A673 (cell line): ENCODE measurements around the gene NQO1. TPM values are rescaled to one million over a fixed set of nuclear protein-coding genes. Genes with fewer than 3 reads are reported as not detected.

Experiments used
- BruUV-seq: library from RNA; stranded (reverse); fragments of 400-500 nt; replicated peaks from 2 replicates; lab custom pipeline; 2021; lab: Mats Ljungman, UMichigan
- CTCF ChIA-PET: fragments of 300-600 bp; sonication (Branson Sonifier 250); formaldehyde crosslinking; loops from one replicate; lab custom pipeline; 2022; ENCODE audit warnings: antibody characterized with exemption; lab: Charles Lee
- POLR2A ChIA-PET: fragments of 300-600 bp; sonication (Branson Sonifier 250); formaldehyde crosslinking; loops from one replicate; lab custom pipeline; 2022; ENCODE audit warnings: antibody characterized with exemption; ENCODE audit not compliant: low non-redundant PET; lab: Charles Lee
- DNase-seq: peaks from one replicate; pipeline ENCODE4 v3.0.0-alpha.2; 2015; ENCODE audit warnings: low spot score
- H3K27ac ChIP-seq: fragments of 200-600 bp; sonication (generic); 2 replicates; pipeline ENCODE4 v1.5.1; 2016; ENCODE audit warnings: mixed run types, low read depth, mild to moderate bottlenecking, mixed read lengths, antibody characterized with exemption, low read length; ENCODE audit not compliant: poor library complexity, severe bottlenecking
- H3K27me3 ChIP-seq: fragments of 200-600 bp; sonication (generic); replicated peaks from 2 replicates; pipeline ENCODE4 v1.6.1; 2017; ENCODE audit warnings: mixed run types, low read depth, mild to moderate bottlenecking, mixed read lengths, antibody characterized with exemption, low read length; ENCODE audit not compliant: insufficient read depth, poor library complexity
- H3K36me3 ChIP-seq: fragments of 200-600 bp; sonication (generic); 2 replicates; pipeline ENCODE4 v1.6.1; 2016; ENCODE audit warnings: mixed run types, mild to moderate bottlenecking, mixed read lengths, antibody characterized with exemption, low read length; ENCODE audit not compliant: insufficient read depth, poor library complexity, severe bottlenecking
- H3K4me1 ChIP-seq: fragments of 200-600 bp; sonication (generic); 2 replicates; pipeline ENCODE4 v1.6.1; 2017; ENCODE audit warnings: mixed run types, mild to moderate bottlenecking, mixed read lengths, antibody characterized with exemption, low read length; ENCODE audit not compliant: insufficient read depth, poor library complexity, severe bottlenecking
- H3K4me3 ChIP-seq: fragments of 200-600 bp; sonication (generic); 2 replicates; pipeline ENCODE4 v1.5.1; 2016; ENCODE audit warnings: low read depth, mixed run types, mild to moderate bottlenecking, mixed read lengths, low read length; ENCODE audit not compliant: poor library complexity, severe bottlenecking
- H3K9me3 ChIP-seq: fragments of 200-600 bp; sonication (generic); 2 replicates; pipeline ENCODE4 v1.6.1; 2016; ENCODE audit warnings: mixed run types, low read depth, mild to moderate bottlenecking, mixed read lengths, antibody characterized with exemption, low read length; ENCODE audit not compliant: poor library complexity, severe bottlenecking
- EZH2 ChIP-seq: fragments of 200-600 bp; sonication (generic); IDR thresholded peaks from 2 replicates; pipeline ENCODE4 v1.6.1; 2017; ENCODE audit warnings: borderline replicate concordance, low read depth, mild to moderate bottlenecking, mixed read lengths, antibody characterized with exemption, low read length; ENCODE audit not compliant: poor library complexity, severe bottlenecking
- intact Hi-C: fragments of 100-400 bp; cut with micrococcal nuclease; formaldehyde crosslinking; loops from one replicate; pipeline ENCODE4 v1.10.0; 2022; ENCODE audit not compliant: unreplicated experiment
- total RNA-seq: library from RNA; stranded (reverse); gene quantifications from 2 replicates; pipeline ENCODE4 v1.2.3, GENCODE V29; 2021
- TF ChIP-seq, protein P1 (sequence below): fragments of 300-800, 200-600 bp; sonication (generic); conservative IDR thresholded peaks from 2 replicates; pipeline ENCODE4 v1.5.1; 2017; ENCODE audit warnings: low read depth, mild to moderate bottlenecking, antibody characterized with exemption, low read length, moderate library complexity, mixed read lengths

NQO1 gene
- total RNA-seq, 1 experiment from 2014 or later, result 61.7 TPM

DNA sequence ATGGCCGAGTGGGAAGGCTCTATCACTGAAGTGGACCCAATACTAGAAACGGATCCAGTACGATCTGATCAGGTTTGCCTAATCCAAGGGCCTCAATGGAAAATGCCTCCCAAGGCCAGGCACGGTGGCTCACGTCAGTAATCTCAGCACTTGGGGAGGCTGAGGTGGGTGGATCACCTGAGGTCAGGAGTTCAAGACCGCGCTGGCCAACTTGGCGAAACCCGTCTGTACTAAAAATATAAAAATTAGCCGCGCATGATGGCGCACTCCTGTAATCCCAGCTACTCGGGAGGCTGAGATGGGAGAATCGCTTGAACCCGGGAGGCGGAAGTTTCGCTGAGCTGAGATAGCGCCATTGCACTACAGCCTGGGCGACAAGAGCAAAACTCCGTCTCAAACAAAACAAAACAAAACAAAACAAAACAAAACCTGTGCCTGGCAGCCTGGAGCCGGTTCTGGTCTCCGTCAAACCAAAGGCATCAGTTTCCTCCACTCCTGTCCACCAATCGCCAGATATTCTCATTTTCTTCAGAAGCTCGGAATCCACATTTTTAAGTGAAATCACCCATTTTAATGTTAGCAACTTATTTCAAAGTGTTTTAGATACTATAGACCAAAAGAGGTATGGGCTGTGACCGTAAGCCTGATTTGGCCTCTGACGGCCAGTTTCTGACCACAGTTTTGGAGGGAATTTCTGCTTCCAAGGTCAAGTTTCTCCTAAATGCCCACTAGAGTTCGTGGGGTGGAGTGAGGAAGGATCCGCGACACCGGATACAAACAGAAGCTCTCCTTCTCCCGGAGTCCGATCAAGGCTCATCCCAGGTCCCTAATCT lies 664 bp downstream of the NQO1 start:
- Histone ChIP-seq H3K36me3 (no peaks in the 10 kb centered on the region), H3K4me3 (peak overlapping the region; percentile 54), H3K27ac (peak overlapping the region; percentile 88), H3K4me1 (peaks cover 27% of the 10 kb centered on the region), H3K27me3 (no peaks in the 10 kb centered on the region), H3K9me3 (no peaks in the 10 kb centered on the region)
- BruUV-seq, result TSS peak; percentile 82
- DNase-seq, result no peak
- intact Hi-C loops, result no loop called here
- CTCF ChIA-PET, result no interaction called here
- POLR2A ChIA-PET, result interaction anchor here (0.6 kb wide), 1 partner anchor 14 kb away, joined by 5 read pairs; no protein-coding TSS in a partner anchor
- TF ChIP-seq, protein P1, sequence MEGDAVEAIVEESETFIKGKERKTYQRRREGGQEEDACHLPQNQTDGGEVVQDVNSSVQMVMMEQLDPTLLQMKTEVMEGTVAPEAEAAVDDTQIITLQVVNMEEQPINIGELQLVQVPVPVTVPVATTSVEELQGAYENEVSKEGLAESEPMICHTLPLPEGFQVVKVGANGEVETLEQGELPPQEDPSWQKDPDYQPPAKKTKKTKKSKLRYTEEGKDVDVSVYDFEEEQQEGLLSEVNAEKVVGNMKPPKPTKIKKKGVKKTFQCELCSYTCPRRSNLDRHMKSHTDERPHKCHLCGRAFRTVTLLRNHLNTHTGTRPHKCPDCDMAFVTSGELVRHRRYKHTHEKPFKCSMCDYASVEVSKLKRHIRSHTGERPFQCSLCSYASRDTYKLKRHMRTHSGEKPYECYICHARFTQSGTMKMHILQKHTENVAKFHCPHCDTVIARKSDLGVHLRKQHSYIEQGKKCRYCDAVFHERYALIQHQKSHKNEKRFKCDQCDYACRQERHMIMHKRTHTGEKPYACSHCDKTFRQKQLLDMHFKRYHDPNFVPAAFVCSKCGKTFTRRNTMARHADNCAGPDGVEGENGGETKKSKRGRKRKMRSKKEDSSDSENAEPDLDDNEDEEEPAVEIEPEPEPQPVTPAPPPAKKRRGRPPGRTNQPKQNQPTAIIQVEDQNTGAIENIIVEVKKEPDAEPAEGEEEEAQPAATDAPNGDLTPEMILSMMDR, result no peak
- no peak for TF ChIP-seq EZH2

- Histone ChIP-seq H3K27me3 (no peaks in the 10 kb centered on the region), H3K27ac (peak overlapping the region; percentile 67), H3K4me3 (no peak overlapping the region), H3K9me3 (no peaks in the 10 kb centered on the region), H3K4me1 (peaks cover 27% of the 10 kb centered on the region), H3K36me3 (no peaks in the 10 kb centered on the region)
- intact Hi-C loops, result no loop called here
- ChIA-PET POLR2A (interaction anchor here (0.5 kb wide), 1 partner anchor 745 kb away, joined by 6 read pairs; no protein-coding TSS in a partner anchor), CTCF (no interaction called here)
- no TSS peak for BruUV-seq
- peak; percentile 36 for DNase-seq
- no peak for TF ChIP-seq EZH2
- TF ChIP-seq, protein P1, result no peak
Measured at GRCh38 chr16:69724981-69725479, 1.3 kb downstream of the NQO1 start.

GRCh38 chr16:69724414-69724873 lies 1.9 kb downstream of the NQO1 start:
- no peaks in the 10 kb centered on the region for H3K36me3 ChIP-seq
- intact Hi-C loops, result no loop called here
- TF ChIP-seq, protein P1, result no peak
- TF ChIP-seq EZH2, result no peak
- peak overlapping the region; percentile 67 for H3K27ac ChIP-seq
- ChIA-PET CTCF (no interaction called here), POLR2A (no interaction called here)
- no peaks in the 10 kb centered on the region for H3K9me3 ChIP-seq
- H3K4me1 ChIP-seq, result peaks cover 27% of the 10 kb centered on the region
- BruUV-seq, result no TSS peak
- DNase-seq, result no peak
- H3K27me3 ChIP-seq, result no peaks in the 10 kb centered on the region
- H3K4me3 ChIP-seq, result no peak overlapping the region
